GM20000 (cell line): Measurements from ENCODE around the gene AMBP.

ENCODE experiments used
- DNase-seq: peaks from one replicate; pipeline ENCODE4 v3.0.0; 2012; ENCODE audit warnings: low spot score
- CTCF ChIP-seq: IDR thresholded peaks from 2 replicates; pipeline ENCODE4 v1.5.1; 2012; ENCODE audit warnings: mild to moderate bottlenecking, control low read depth; ENCODE audit errors: extremely low read depth, missing control alignments

Gene AMBP

GRCh38 chr9:114057161-114057885 is 20.8 kb downstream of the AMBP start:
- no peak for DNase-seq
- no peak for TF ChIP-seq CTCF

DNA sequence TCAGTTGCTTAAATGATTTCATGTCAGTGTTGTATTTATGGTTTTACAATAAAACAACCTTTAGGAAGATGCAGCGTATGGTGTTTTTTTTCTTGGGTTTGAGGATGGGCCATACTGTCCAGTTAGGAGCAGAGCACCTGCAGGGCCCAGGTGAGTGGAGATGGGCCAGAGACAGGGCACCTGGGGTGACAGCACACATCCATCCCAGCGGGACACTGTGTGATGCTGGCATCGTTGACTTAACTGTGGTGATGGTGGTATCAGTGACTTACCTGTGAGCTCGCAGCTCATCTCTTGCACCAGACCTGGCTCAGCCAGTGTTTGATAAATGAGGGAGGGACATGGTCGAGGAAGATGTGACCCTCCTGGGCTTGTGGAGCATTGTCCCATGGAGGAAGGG is 21.6 kb downstream of the AMBP start:
- DNase-seq, result no peak
- TF ChIP-seq CTCF, result no peak

GRCh38 chr9:114055894-114056293 is 22.2 kb downstream of the AMBP start:
- TF ChIP-seq CTCF, result no peak
- DNase-seq, result no peak

DNA sequence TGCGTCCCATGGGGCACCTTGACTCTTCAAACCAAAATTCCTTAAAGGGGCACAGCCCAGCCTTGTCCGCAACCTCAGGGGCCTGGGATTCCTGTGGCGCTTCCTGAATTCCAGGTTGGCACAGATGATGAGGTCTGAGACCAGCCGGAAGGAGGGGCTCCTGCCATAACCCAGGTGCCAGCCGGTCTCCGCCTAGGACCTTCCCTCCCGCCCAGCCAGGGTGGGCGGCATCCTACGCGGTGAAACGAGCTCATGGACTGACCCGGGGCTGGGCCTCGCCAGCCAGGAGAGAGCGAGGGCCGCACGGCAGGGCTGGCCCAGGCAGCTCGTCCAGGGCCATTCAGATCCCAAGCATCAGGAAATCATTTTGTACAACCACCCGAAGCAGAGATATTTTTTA is 23.0 kb downstream of the AMBP start:
- no peak for TF ChIP-seq CTCF
- DNase-seq, result no peak

DNA sequence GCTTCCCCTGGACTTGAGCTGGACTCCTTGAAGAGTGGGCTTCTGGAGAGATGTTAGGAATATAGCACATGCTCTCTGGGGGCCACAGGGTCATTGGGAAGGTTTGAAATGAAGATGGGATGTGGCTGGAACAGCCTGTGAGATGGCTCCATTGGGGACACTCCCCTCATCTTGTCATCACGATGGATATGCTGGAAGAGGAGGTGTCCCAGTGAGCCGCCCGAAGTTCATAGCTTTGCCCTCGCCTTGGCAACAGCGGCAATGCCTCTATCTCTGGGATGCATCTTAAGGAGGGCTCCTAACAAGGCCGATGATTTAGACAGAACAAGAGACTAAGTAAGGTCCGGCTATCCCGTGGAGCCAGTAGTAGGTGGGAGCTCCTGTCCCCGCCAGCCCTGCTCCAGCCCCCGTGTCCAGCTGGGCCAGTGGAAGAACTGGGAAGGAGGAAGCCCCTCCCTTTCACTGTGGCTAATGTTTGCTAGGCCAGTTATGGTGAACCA is 23.9 kb downstream of the AMBP start:
- TF ChIP-seq CTCF, result no peak
- no peak for DNase-seq

DNA sequence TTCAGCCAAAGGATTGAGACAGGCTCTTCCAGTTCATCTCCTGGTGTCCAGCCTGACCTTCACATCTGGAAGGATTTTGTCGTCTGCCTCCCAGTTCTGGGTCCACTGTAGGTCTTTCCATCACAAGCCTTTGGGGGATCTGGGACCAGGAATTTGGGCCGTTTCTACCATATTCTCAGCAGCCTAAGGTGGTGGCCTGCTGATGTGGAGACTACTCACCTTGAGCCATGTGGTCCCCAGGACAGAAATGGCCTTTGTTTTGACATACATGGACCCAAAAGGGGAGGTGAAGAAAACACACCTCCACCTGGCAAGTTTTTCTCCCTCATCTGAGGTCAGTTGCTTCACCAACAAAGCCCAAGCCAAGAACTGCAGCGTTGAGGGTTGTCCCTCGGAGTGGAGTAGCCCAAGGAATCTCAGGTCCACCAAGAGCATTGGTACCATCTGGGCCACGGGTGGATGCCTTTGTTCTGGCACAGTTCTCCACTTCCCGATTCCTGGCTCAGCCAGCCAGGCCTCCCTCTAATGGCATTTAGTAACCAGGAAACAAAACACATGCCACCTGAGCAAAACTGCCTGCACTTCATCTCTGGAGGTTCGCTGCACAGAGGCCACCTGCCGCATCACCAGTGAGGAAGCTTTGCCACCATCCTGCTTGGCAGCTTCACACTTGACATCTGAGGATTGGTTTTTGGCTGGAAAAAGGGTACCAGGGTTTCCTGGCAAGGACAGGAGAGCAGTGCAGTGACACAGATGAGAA is 24.7 kb downstream of the AMBP start:
- no peak for DNase-seq
- no peak for TF ChIP-seq CTCF

GRCh38 chr9:114051706-114052105 is 26.4 kb downstream of the AMBP start:
- TF ChIP-seq CTCF, result no peak
- DNase-seq, result no peak
